Left colon (tissue), 2 donors: ENCODE results near the gene ZNF599. TPM values are rescaled to one million over a fixed set of nuclear protein-coding genes. Genes with fewer than 3 reads are reported as not detected.

Experiments
- ATAC-seq: fragments of 200-7000 bp; cut with Tn5 transposase; one replicate; pipeline ENCODE4 v1.9.1; 2020; ENCODE audit warnings: mild to moderate bottlenecking, moderate library complexity
- DNase-seq, 2 donors: peaks; one replicate each; pipeline ENCODE4 v3.0.0-alpha.2; 2020
- intact Hi-C, 2 donors: fragments of 100-400 bp; cut with DNase I in 1 of 2; cut with micrococcal nuclease in 1 of 2; formaldehyde crosslinking; loops; one replicate each; pipeline versions ENCODE4 v1.11.2 to v1.14.0; 2022; cut with DNase I, micrococcal nuclease
- total RNA-seq, 2 donors: library from RNA; stranded (reverse); fragmentation: NEBNext Ultra II Directional; extraction: Animal tissue kit (Norgen Biotek cat#: 25700); gene quantifications; one replicate each; pipeline ENCODE4 v1.2.1, GENCODE V29; 2021
- donor health status: DM: no; HTN: no; CAD: no.
- donor health status: DM: yes; HTN: yes; CAD: no.

The ZNF599 gene
- total RNA-seq, 2 donors from 2014 or later, result 3.6 to 3.8 TPM

GRCh38 chr19:34759218-34759917, 13.6 kb downstream of the ZNF599 start:
- ATAC-seq (no peak), DNase-seq (no peak)
- intact Hi-C loops, result no loop called here

GRCh38 chr19:34757441-34757840, 15.6 kb downstream of the ZNF599 start:
- ATAC-seq (no peak), DNase-seq (no peak)
- intact Hi-C loops, result no loop called here

DNA sequence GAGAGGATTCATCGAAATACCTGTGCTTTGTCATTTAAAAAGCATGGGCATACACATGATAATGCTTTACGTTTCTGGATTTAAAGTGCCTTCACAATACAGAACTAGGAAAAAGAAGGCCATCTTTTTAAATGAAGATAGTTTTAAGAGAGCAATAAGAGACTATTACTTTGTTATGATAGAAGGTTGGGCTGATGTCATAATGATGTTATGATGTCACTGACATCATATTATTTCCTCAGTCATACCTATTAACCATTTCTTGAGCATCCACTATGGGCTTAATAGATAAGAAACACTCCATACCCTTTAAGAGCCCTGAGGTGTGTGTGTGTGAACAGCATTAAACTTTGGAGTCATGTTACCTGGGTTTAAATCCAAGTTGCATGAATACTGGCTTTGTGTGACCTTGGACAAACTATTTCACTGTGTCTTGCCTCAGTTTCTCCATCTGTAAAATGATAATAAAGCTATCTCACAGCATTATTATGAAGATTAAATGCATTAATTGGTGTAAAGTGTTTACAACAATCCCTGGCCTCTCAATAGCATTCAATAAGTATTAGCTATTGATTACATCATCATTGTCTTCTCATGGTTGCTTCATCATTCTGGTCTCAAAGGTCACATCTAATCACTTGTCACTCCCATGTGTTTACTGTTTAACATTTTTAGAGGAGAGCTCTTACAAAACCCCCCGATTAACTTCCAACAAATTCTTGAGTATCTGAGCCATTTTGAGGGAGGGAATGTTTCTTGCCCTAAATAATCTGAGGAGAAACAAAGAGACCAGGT, 27.9 kb downstream of the ZNF599 start:
- intact Hi-C loops, result no loop called here
- ATAC-seq, result no peak

DNA sequence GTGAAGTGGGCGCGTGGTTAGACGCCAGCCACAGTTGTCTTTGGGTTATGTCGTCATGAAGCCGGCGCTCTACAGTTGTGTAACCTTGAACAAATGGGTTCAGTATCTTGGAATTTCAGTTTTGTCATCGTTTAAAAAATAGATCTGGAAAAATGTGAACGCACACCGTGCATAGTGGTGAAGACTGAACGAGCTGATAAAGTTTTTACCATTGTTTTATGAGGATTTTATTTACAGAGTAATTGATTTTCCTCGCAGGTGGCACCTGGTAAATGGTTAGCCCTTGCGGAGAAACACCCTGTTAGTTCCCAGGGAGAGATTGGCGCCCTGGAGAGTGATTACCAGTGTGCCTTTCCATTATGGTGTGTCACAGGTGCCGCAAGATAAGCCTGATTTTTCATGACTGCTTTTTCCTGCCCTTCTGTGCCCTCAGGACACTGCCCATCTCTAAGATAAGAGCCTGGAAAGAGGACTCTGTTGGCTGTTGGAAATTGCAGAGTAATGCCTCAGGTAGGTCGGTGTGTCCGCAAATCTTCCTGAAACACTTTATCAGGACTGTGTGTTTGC, 38.4 kb downstream of the ZNF599 start:
- peak; percentile 52 for ATAC-seq
- DNase-seq, result peak; percentile 20 to 32
- intact Hi-C loops, result loop anchor here in 1 of 2 donors (5.0 kb wide), 1 partner anchor 38 kb away; the partner anchor contains the start of gene ZNF599

More for the DNA sequence above, 27.9 kb downstream of the ZNF599 start:
- DNase-seq, result no peak

- ATAC-seq (peak; percentile 92), DNase-seq (peak; percentile 89)
- intact Hi-C loops, result no loop called here
Observed at GRCh38 chr19:34733746-34734536, 39.1 kb downstream of the ZNF599 start, which contains the start of gene ZNF181. TSS of gene ZNF181 (plus strand) at chr19:34734243. CDS start at chr19:34735038, 795 bp downstream.

DNA sequence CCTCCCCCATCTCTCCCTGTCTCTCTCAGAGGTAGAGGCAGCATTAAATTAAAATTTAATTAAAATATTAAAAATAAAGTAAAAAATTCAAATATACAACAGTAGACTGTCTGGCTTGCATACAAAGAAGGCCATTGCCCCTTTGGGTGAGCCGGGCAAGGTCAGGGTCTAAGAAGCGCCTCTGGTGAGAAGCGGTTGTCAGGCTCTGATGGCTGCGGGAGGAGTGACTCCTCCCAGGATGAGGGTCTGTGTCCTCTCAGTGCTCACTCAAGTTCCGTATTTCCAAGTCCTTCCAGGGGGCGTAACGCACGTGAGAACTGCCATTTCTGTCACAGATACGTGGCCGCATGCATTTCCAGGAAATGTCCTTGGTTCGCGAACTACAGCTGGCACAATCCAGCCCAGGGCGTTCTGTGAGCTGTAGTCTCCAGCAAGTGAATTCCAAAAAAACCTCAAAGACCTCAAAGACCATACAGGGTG, 39.7 kb downstream of the ZNF599 start:
- intact Hi-C loops, result no loop called here
- peak in 1 of 2 donors; percentile 62 for DNase-seq
- ATAC-seq, result peak; percentile 40

DNA sequence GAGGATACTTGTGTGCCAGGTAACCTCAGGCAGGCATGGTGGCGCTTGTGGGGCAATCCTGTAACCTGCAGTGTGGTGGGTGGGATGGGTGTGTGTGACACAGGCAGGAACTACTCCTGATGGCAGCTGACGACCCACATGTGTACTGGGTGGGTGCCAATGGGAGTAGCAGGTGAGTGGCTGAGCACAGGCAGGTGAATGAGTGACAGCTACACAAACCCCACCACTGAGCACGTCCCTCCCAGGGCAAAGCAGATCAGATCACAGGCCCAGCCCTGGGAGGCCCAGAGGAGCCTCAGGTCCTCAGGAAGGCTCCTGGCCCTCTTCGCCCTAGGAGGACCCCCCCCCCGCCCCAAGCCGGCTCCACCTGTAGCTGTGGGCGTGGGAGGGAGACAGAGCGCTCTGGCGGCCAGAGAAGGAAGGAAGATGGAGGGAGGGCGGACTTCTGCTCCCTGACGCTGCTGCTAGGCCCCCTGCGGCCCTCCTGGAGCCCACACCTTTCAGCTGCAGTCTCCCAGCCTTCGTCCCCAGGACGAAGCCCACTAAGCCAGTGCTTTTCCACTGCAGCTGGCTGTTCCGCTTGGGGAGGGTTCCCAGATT, 40.3 kb downstream of the ZNF599 start:
- DNase-seq, result peak; percentile 23 to 32
- ATAC-seq, result no peak
- intact Hi-C loops, result no loop called here

DNA sequence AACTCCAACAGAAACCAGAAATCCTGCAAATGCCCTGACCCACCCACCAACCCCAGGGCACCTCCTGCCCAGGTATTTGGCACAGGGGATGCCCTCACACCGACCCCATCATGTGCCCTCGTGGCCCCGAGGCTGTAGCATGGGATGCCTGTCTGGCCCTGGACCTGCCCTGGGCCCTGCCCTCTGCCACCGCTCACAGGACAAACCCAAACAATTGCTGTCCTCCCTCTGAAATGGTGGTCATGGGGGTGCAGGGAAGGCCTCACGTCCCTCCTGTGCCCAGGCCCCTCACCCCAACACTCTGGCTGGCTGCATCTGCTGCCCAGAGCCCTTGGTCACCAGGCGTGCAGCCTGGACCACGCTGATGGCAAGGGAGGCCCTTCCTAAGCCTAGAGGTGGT, 41.1 kb downstream of the ZNF599 start:
- DNase-seq, result peak in 1 of 2 donors; percentile 9
- ATAC-seq, result no peak
- intact Hi-C loops, result no loop called here

DNA sequence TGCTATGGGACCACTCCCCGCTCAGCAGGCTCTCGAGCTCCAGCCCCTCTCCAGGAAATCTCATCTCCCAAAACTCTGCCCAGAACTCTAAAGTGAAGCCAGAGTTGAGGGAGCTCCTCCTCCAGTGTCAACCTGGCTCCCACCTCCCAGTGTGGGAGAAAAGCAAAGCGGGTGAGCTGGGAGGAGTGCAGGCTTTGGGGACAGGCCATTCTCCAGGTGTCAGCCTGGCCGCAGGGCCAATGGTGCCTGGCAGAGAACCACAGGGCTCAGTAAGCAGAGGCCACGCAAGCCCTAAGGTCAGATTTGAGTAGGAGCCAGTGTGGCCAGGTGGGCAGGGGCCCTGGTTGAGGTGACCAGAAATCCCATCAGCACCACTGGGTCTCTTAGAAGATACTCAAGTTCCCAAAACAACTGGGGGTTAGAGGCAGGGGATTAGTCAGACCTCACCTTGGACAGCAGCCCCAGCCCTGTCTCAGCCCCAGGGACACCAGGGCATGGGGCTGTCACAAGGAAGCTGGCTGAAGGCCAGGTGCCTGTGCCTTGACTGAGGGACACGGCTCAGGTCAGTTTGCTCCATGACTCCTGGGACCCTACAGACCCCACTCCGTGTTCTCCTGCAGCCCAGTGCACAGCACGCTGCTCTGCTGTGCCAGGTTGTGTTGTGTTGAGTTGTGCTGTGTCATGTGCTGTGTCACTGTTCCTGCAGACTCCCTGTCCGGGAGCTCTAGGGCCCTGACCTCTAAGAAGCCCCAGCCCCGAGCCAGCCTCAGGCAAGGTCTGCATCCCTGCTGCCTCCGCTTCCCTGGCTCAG, 41.8 kb downstream of the ZNF599 start:
- peak in 1 of 2 donors; percentile 8 for DNase-seq
- ATAC-seq, result no peak
- intact Hi-C loops, result no loop called here

GRCh38 chr19:34725400-34725799, 47.6 kb downstream of the ZNF599 start:
- DNase-seq, result no peak
- intact Hi-C loops, result no loop called here
- no peak for ATAC-seq

- no peak for ATAC-seq
- intact Hi-C loops, result no loop called here
- DNase-seq, result no peak
Observed at GRCh38 chr19:34722353-34722752, 50.7 kb downstream of the ZNF599 start.

DNA sequence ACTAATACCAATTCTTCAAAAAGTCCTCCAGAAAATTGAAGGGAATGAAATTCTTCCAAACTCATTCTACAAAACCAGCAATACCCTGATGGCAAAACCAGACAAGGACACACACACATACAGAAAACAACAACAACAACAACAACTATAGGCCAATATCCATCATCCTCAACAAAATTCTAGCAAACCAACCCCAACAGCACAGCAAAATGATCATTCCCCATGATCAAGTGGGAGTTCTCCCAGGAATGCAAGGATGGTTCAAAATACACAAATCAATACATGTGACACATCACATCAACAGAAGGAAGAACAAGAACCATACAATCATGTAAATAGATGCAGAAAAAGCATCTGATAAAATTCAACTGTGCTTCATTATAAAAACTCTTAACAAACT, 57.7 kb downstream of the ZNF599 start:
- intact Hi-C loops, result no loop called here
- ATAC-seq (no peak), DNase-seq (no peak)

DNA sequence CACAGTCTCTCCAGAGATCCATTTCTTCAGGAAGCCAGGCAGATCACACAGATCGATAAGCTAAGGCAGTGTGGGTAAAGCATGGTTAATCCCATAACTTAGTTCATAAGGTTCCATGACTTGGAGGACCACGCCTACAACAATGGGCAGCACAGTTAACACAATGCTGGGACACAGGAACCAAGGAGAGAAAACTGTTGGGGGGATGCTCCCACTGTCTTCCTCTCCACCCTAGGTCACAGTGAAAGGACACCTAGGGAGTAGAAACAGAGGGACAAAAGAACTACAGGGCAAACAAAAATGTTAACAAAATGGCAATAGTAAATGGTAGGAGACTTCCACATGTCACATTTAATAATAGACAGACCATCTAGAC, 59.8 kb downstream of the ZNF599 start:
- DNase-seq, result no peak
- no peak for ATAC-seq
- intact Hi-C loops, result loop anchor here in 1 of 2 donors (2.0 to 5.0 kb wide), 2 partner anchors 74 to 211 kb away; no protein-coding TSS in a partner anchor

GRCh38 chr19:34712395-34713261, 60.4 kb downstream of the ZNF599 start:
- intact Hi-C loops, result loop anchor here in 1 of 2 donors (2.0 to 5.0 kb wide), 2 partner anchors 74 to 210 kb away; no protein-coding TSS in a partner anchor
- peak; percentile 69 for ATAC-seq
- peak in 1 of 2 donors; percentile 25 for DNase-seq

DNA sequence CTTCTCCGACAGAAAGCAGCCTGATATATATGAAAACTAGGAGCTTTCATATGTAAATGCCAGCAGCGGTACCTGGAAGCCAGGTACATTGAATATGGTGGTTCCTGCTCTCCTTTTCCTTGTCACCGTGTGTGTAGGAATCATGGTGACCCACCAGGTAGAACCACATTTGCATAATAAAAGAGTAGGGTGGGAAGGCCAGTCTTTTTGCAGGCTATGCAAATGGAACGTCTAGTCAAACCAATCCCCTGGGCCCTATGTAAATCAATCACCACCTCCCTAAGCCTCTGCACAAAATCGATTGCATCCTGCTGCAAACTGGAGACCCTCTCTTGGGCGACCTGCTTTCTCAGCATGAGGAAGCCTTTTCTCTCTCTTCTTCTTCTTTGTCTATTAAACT, 61.1 kb downstream of the ZNF599 start:
- DNase-seq (no peak), ATAC-seq (no peak)
- intact Hi-C loops, result loop anchor here in 1 of 2 donors (2.0 to 5.0 kb wide), 2 partner anchors 73 to 210 kb away; no protein-coding TSS in a partner anchor
